Neuron (in vitro differentiated cells): ENCODE data around the gene DBI.

Source experiments
- H2AFZ ChIP-seq: one replicate; pipeline ENCODE4 v1.6.1; 2013; ENCODE audit warnings: low read depth, mild to moderate bottlenecking, inconsistent platforms, low read length, moderate library complexity
- H3K27me3 ChIP-seq: one replicate; pipeline ENCODE4 v1.6.1; 2013; ENCODE audit warnings: low read length; ENCODE audit not compliant: insufficient read depth
- H3K36me3 ChIP-seq: one replicate; pipeline ENCODE4 v1.6.1; 2013; ENCODE audit warnings: low read length; ENCODE audit not compliant: insufficient read depth
- H3K4me1 ChIP-seq: one replicate; pipeline ENCODE4 v1.6.1; 2013; ENCODE audit warnings: low read length; ENCODE audit not compliant: insufficient read depth
- H3K4me3 ChIP-seq: 2 replicates; pipeline ENCODE4 v1.5.1; 2013; ENCODE audit warnings: mild to moderate bottlenecking, low read length, moderate library complexity
- H3K9me3 ChIP-seq: one replicate; pipeline ENCODE4 v1.6.1; 2013; ENCODE audit warnings: low read length

The DBI gene

DNA sequence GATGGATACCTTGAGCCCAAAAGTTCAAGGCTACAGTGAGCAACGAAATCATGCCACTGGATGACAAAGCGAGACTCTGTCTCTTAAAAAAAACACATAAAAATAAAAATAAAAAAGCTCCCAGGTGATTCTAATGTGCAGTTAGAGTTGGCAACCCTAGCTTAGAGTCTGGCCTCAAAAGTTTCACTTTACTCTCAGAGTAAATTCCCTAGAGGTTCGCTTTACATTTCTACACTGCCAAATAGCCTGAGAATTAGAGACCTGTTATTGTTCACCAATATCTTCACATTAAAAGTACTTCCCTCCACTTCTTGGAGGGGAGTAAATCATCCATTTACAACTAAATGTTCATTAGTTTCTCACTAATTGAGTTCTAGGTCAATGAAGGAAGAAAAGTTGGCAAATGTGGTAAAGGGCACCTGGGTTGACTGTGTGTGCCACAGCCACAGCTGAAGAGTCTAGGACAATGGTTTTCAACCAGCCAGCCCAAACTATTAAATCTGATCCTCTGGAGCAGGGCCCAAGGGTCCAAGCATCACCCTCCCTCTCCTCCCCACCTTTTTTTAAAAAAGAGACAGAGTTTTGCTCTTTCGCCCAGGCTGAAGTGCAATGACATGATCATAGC, 49.6 kb downstream of the DBI start:
- Histone ChIP-seq H2AFZ (no peak overlapping the region), H3K36me3 (no peaks in the 10 kb centered on the region), H3K4me1 (peaks cover 10% of the 10 kb centered on the region), H3K4me3 (no peak overlapping the region), H3K27me3 (no peaks in the 10 kb centered on the region), H3K9me3 (peaks cover 3% of the 10 kb centered on the region)

DNA sequence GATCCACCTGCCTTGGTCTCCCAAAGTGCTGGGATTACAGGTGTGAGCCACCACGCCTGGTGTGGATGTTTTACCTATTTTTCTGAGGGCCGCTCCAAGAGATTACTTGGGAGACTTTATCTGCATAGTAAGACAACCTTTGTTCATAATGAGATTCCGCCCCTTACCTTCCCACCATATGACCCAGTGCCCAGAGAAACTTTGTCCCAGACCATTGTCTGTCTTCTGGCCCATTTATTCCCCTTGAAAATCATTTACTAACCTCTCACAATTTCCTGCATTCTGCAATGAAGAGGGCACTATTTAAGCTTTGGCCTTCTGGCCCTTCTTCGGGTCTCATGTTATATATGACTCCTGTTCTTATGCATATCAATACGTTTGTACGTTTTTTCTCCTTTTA, 51.1 kb downstream of the DBI start:
- H3K9me3 ChIP-seq = peaks cover 3% of the 10 kb centered on the region
- no peak overlapping the region for H2AFZ ChIP-seq
- H3K36me3 ChIP-seq = no peaks in the 10 kb centered on the region
- H3K4me3 ChIP-seq = no peak overlapping the region
- H3K27me3 ChIP-seq = no peaks in the 10 kb centered on the region
- H3K4me1 ChIP-seq = peaks cover 18% of the 10 kb centered on the region

DNA sequence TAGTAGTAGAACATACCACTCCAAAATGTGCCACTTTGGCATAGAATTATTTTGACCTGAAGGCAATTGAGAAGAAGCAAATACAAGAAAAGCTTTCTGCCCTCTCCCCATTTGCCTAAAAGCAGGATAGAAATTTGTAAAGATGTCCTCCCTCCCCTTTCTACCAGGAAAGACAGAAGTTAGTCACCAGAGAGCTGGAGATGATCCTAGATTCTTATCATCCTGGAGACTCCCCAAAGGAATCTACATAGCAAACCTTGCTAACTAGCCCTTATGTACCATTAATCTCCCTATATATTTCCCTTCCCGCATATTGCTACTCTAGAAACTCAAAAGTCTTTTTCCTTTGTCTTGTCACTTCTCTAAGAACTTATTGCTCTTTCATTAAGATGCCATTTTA, 52.3 kb downstream of the DBI start:
- Histone ChIP-seq H3K4me1 (peaks cover 16% of the 10 kb centered on the region), H3K9me3 (peaks cover 3% of the 10 kb centered on the region), H3K4me3 (no peak overlapping the region), H3K27me3 (no peaks in the 10 kb centered on the region), H3K36me3 (no peaks in the 10 kb centered on the region), H2AFZ (no peak overlapping the region)

DNA sequence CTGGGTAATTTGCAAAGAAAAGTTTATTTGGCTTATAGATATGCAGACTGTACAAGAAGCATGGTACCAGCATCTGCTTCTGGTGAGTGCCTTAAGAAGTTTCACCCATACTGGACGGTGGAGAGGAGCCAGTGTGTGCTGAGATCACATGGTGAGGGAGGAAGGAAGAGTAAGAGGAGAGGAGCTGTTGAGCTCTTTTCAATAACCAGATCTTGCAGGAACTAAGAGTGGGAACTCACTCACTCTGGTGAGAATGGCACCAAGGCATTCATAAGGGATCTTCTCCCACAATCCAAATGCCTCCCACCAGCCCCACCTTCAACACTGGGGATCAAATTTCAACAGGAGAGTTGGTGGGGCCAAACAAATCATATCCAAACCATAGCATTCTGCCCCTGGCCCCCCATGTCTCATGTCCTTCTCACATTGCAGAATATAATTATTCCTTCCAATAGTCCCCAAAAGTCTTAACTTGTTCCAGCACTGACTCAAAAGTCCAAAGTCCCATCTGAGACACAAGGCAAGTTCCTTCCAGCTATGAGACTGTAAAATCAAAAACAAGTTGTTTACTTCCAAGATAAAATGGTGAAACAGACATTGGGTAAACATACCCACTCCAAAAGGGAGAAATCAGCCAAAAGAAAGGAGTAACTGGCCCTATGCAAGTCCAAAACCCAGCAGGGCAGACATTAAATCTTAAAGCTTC, 53.2 kb downstream of the DBI start:
- H3K36me3 ChIP-seq = no peaks in the 10 kb centered on the region
- peaks cover 3% of the 10 kb centered on the region for H3K9me3 ChIP-seq
- no peaks in the 10 kb centered on the region for H3K27me3 ChIP-seq
- H2AFZ ChIP-seq = no peak overlapping the region
- no peak overlapping the region for H3K4me3 ChIP-seq
- peaks cover 13% of the 10 kb centered on the region for H3K4me1 ChIP-seq

DNA sequence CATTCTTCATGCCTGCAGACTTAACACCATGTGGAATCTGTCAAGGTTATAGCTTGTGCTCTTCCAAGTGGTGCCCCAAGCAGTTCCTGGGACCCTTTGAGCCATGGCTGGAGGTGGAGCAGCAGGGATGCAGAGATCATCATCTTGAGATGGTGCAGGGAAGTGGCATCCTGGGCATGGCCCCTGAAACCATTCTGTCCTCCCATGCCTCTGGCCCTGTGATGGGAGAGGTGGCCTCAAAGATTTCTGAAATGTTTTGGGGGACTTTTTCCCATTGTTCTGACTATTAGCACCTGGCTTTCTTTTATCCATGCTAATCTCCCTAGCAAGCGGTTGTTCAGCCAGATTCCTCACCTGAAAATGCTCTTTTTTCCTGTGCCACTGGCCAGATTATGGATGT, 54.5 kb downstream of the DBI start:
- H3K36me3 ChIP-seq = no peaks in the 10 kb centered on the region
- no peak overlapping the region for H2AFZ ChIP-seq
- peaks cover 3% of the 10 kb centered on the region for H3K9me3 ChIP-seq
- H3K4me1 ChIP-seq = peaks cover 13% of the 10 kb centered on the region
- H3K4me3 ChIP-seq = no peak overlapping the region
- H3K27me3 ChIP-seq = no peaks in the 10 kb centered on the region

DNA sequence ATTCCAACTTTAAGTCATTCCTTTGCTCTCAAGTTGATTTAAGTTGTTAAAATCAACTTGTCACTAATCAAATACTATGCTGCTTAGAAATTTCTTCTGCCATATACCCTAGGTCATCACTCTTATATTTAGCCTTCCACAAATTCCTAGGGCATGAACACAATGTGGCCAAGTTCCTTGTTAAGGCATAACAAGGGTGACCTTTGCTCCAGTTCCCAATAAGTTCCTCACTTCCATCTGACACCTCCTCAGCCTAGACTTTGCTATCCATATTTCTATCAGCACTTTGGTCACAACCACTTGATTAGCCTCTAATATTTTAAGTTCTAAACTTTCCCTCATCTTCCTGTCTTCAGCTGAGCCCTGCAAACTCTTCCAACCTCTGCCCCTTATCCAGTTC, 55.0 kb downstream of the DBI start:
- H3K9me3 ChIP-seq = peaks cover 3% of the 10 kb centered on the region
- peaks cover 1% of the 10 kb centered on the region for H3K27me3 ChIP-seq
- no peaks in the 10 kb centered on the region for H3K36me3 ChIP-seq
- no peak overlapping the region for H2AFZ ChIP-seq
- H3K4me1 ChIP-seq = peaks cover 13% of the 10 kb centered on the region
- no peak overlapping the region for H3K4me3 ChIP-seq
